ENCODE measurements around the gene BFSP2. TPM values are rescaled to one million over a fixed set of nuclear protein-coding genes. Genes with fewer than 3 reads are reported as not detected.

Gene BFSP2
- total and polyA plus RNA-seq, 2 donors (not counting 3 experiments of a cell fraction or from before 2014, with no cell fraction given): not detected

GRCh38 chr3:133424937-133425869, 25.3 kb downstream of the BFSP2 start:
- dilution Hi-C loops (cut with MboI; ENCODE audit: extremely low pct_ligation_motif_present, low sequenced_read_pairs) (no loop called here), intact Hi-C loops (cut with micrococcal nuclease) (no loop called here)
- DNase-seq (ENCODE audit: low read depth, low spot score) (no peak), FAIRE-seq (no peak)
- no peak overlapping the region for H2AFZ ChIP-seq (ENCODE audit: low read depth, low read length)
- H3K9me3 ChIP-seq (replicated peaks; ENCODE audit: control insufficient read depth, insufficient read depth, low read length): no peaks in the 10 kb centered on the region
- no peaks in the 10 kb centered on the region for H3K9me1 ChIP-seq (replicated peaks; ENCODE audit: control insufficient read depth, extremely low read depth, insufficient read depth, low read length)
- H3K4me2 ChIP-seq (ENCODE audit: insufficient read depth, low read length): no peak overlapping the region
- ChIA-PET CTCF (interaction anchor here (1.0 to 6.2 kb wide), 6 partner anchors 17 to 766 kb away, joined by 4 to 109 read pairs (median 5); partner anchors contain the start of gene ACAD11), POLR2A (no interaction called here)
- peaks cover 2 to 12% of the 10 kb centered on the region in 2 experiments for H3K27me3 ChIP-seq (ENCODE audit: control insufficient read depth in 2 of 2, insufficient read depth in 2 of 2, low read length in 2 of 2)
- no peaks in the 10 kb centered on the region for H3K79me2 ChIP-seq (ENCODE audit: control insufficient read depth, insufficient read depth, low read length)
- BruUV-seq (replicated peaks): no TSS peak
- H3K4me3 ChIP-seq (replicated peaks in 1 of 3; ENCODE audit: insufficient read depth in 1 of 3, low read depth in 1 of 3, low read length in 3 of 3): no peak overlapping the region
- H3K27ac ChIP-seq (ENCODE audit: insufficient read depth, low read depth, low read length): no peak overlapping the region
- H3K4me1 ChIP-seq (ENCODE audit: control insufficient read depth, extremely low read depth, insufficient read depth, low read length): no peaks in the 10 kb centered on the region
- H3K36me3 ChIP-seq (ENCODE audit: control insufficient read depth in 2 of 2, extremely low read depth in 1 of 2, insufficient read depth in 2 of 2, low read length in 2 of 2): no peaks in the 10 kb centered on the region
- H4K20me1 ChIP-seq (replicated peaks; ENCODE audit: control insufficient read depth, extremely low read depth, insufficient read depth, low read length): no peaks in the 10 kb centered on the region
- no peak overlapping the region for H3K9ac ChIP-seq (replicated peaks; ENCODE audit: extremely low read depth, insufficient read depth, low read length)
- TF ChIP-seq GATA2 (IDR thresholded peaks at IDR 0.05; ENCODE audit: insufficient read depth, insufficient read length, low read depth, low read length): no peak
- TF ChIP-seq MAX (IDR thresholded peaks at IDR 0.05; ENCODE audit: insufficient read depth, insufficient read length): no peak
- no peak for TF ChIP-seq POLR2AphosphoS5 (IDR thresholded peaks at IDR 0.05; ENCODE audit: insufficient read depth, low read depth, low read length)
- no peak for TF ChIP-seq MYC (IDR thresholded peaks at IDR 0.05; ENCODE audit: low read depth, low read length)
- TF ChIP-seq POLR2A (IDR thresholded peaks at IDR 0.05; ENCODE audit: low read depth, low read length): no peak
- no peak for TF ChIP-seq JUN (IDR thresholded peaks at IDR 0.05; ENCODE audit: borderline replicate concordance, insufficient read depth, insufficient read length, low read depth)
- no peak for TF ChIP-seq FOS (IDR thresholded peaks at IDR 0.05; ENCODE audit: borderline replicate concordance, insufficient read depth, low read length)
- no peak for TF ChIP-seq EZH2 (IDR thresholded peaks at IDR 0.05; ENCODE audit: borderline replicate concordance, low read depth, low read length, severe bottlenecking)
- no peak for TF ChIP-seq CTCF (IDR thresholded peaks at IDR 0.05; ENCODE audit: extremely low read depth in 1 of 2, insufficient read depth in 1 of 2, low read depth in 1 of 2, low read length in 2 of 2)
